HG03457 (cell line): ENCODE data around the gene SPTBN4.
A peak's percentile ranks its signal among the peaks of the same experiment; 100 is the strongest.
"Not testable (repeated sequence)": the region's sequence is repeated elsewhere in the genome, so short reads cannot be mapped to it uniquely, and the experiment has no call there.

Source experiments
- ATAC-seq: cut with Tn5 transposase; IDR thresholded peaks from one replicate; pipeline ENCODE4 v1.9.1; 2021; ENCODE audit warnings: moderate number of reproducible peaks; ENCODE audit not compliant: unreplicated experiment

SPTBN4 gene

DNA sequence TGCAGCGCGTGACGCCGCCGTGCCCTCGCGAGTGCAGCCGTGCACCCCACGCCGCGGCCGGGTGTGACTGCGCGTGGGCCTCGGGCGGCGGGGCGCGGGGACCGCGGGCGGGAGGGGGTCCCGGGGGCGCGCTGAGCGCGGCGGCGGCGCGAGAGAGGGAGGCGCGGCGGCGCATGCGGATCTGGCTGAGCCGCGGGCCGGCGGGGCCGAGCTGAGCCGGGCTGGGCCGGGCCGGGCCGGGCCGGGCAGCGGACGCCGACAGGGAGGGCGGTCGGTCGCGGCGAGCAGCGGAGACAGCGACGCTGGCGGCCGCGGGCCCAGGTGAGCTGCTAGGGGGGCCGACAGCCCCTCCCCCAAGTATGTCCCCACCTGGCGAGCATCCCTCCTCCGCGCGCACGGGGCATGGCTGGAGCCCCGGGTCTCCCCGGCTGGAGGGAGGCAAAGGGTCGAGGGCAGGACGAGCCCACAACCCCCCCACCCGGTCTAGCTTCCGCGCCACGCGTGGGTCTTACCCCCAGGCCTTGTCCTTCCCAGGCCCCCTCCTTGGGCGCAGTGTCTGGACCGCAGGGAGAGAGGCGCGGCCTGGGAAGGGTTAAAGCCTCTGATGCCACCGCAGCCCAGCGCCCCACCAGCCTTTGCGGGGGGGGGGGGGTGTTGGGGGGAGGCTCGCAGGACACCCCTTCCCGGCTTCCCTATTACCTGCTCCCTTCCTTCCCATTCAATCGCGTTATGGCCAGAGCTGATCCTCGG lies at the start of gene SPTBN4:
SPTBN4 (plus strand) TSS at position 17 of the 750 bp plus-strand sequence. CDS start 5,621 bp downstream, outside the sequence.
- no peak for ATAC-seq

- no peak for ATAC-seq
Measured at GRCh38 chr19:40417643-40417981, 49.2 kb upstream of the SPTBN4 start.

DNA sequence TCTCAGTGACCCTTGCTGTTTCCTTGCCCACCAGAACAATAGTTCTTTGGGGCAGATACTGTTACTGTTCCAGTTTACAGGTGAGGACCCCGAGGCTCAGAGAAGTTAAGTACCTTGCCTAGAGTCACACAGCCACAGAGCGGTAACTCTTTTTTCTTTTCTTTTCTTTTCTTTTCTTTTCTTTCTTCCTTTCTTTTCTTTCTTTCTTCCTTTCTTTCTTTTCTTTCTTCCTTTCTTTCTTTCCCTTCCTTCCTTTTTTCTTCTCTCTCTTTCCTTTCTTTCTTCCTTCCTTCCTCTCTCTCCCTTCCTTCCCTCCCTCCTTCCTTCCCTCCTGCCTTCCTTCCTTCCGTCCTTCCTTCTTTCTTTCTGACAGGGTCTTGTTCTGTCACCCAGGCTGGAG lies 48.8 kb upstream of the SPTBN4 start:
- no peak for ATAC-seq

DNA sequence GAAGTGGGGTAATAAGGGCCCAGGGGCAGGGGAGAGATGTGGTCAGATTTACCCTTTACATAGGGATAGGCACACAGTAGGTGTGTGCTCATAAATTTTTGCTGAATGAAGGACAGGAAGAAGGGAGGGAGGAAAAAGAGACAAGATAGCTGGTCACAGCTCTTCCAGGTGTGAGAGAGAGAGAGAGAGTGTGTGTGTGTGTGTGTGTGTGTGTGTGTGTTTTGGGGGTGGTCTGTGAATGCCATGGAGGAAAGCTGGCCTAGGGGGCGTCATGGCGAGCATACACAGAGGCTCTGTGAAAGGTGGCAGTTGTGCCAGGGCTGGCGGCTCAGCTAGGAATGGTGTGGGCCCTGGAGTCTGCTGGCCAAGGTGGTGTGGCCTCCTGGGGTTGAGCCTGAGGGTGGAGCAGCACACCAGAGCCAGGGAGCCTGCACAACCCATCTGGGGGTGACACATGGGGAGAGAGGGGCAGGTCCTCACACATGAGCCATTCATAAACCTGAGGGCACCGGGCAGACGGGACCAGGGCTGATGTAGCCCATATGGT lies 47.7 kb upstream of the SPTBN4 start:
- no peak for ATAC-seq

- no peak for ATAC-seq
Measured at GRCh38 chr19:40419780-40420179, 47.0 kb upstream of the SPTBN4 start.

GRCh38 chr19:40420451-40420765 lies 46.4 kb upstream of the SPTBN4 start:
- ATAC-seq: no peak

DNA sequence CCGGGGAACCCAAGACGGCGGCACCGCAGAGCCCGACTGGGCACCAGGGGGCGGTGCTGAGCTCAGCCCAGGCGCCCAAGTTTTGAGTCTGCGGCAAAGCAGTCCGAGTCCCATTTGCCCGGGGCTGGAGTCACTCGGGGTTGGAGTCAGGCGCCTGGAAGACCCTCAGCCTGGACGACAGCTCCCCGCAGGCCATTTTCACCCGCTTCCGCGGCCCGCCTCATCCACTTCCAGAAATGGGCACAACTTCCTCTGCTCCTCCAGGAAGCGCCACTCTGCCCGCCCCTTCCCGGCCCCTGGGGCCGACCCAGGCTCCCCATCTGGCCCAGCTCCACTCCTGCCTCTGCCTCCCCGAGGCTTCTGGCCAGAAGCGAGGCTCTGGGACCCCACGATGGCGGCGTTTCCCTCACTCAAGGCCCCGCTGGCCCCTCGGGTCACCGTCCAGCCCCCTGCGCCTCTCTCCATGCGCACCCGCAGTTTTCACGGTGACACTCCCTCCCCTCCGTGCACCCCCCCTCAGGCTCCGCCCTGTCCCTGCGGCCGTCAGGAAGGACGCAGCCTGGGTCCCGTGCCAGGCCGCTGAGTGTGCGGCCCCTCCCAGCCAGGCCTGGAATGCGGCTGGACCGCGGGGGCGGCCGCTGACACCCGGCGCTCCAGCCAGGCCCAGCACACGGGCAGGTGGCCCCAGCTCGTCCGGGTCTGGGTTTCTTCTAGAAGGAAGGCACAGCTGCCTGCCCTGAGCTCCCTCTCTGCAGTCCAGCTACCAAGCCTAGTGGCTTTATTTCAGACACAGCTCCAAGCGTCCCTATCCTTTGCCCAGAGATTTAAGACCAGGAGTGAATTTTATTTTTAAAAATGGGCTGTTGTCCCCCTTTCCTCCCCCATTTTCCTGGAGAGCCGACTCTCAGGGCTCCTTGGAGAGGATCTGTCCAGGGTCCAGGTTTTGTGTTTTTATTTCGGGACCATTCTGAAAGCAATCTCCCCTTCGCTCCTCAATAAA lies 45.7 kb upstream of the SPTBN4 start:
- ATAC-seq: no peak

- no peak for ATAC-seq
Measured at GRCh38 chr19:40421993-40422747, 44.6 kb upstream of the SPTBN4 start.

GRCh38 chr19:40422748-40423566 lies 43.8 kb upstream of the SPTBN4 start:
- ATAC-seq: no peak

DNA sequence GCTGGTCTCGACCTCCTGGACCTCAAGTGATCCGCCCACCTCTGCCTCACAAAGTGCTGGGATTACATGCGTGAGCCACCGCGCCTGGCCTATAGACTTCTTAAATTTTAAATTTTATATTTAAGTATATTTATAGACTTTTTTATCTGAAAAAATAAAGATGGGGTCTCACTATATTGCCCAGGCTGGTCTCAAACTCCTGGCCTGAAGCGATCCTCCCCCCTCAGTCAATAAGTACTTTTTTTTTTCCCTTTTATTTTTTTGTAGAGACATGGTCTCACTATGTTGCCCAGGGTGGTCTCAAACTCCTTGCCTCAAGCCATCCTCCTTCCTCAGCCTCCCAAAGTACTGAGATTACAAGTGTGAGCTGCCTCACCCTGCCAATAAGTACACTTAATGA lies 42.9 kb upstream of the SPTBN4 start:
- ATAC-seq: no peak

DNA sequence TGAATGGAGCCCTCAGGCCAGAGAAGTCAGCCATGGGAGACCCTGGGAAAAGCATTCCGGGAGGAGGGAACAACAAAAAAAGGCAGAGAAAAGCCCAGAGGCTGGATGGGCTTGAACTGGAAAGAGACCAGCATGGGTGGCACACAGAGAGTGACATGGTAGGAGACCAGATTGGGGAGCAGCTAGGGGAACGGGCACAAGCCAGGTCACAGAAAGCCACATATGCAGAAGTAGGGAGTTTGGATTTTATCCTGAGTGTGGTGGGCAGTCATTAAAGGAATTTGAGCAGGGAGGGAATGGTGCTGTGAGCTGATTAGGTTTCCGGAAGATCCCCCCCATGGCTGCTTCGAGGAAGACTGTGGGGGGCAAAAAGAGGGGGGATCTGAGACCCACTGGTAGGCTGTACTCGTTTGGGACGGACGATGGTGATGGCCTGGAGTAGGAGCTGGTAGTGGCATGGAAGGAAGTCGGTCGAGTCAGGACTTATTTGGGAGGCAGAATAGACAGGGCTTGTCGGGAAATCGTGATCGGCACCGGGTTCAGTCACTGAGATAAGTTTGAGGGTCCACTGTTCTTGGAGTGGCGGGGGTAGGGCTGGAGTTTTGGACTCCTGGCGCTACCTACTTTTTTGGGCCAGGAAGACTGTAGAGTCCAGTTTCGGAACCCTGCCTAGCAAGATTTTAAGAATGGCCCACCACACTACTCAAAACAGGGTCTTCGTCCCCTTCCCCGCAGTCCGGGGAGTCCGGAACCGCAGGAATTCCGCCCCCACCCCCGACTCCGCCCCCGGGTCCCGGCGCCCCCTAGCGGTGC lies 42.0 kb upstream of the SPTBN4 start:
- peak; percentile 10 for ATAC-seq

DNA sequence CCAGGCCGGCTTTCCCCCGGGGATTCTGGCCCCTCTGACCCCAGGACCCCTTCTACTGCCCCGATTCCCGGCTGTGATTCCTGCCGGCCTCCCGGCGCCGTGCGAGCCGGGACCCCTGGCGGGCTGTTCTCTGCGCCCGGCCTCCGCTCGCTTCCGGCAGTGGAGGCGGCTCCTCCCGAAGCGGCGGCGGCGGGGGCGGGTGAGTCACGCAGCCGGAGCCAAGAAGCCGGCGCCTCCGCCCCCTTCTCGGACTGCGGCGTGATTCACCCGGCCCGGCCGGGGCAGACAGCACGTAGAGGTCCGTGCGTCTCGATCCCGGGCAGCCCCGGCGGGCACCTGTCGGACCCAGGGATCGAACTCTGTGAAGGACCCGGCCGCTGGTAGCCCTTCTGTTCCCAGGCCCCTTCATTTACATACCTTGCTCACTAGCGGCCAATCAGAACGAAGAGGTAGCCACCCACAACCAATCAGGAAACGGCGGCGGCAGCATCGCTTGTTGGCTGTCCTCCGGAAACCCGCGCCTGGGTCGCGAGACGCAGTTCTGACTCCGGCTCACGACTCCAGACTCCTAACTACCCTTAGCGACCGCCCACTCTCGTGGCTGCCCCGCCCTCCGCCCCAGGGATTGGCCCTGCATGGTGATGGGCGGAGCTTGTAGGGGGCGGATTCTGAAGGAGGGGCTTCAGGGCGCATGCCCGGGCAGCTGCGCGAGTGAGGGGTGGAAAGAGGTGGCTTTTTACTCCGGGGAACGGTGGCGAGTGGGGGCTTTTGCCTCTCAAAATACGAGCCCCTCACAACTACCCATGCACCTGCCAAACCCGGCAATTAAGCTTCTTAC lies 41.1 kb upstream of the SPTBN4 start, which contains the start of gene SERTAD1:
SERTAD1 (minus strand) TSS at position 543 of the 838 bp plus-strand sequence. CDS start 2,446 bp downstream, outside the sequence.
- peak; percentile 65 for ATAC-seq

GRCh38 chr19:40428197-40428596 lies 38.6 kb upstream of the SPTBN4 start:
- ATAC-seq: not testable (repeated sequence)

DNA sequence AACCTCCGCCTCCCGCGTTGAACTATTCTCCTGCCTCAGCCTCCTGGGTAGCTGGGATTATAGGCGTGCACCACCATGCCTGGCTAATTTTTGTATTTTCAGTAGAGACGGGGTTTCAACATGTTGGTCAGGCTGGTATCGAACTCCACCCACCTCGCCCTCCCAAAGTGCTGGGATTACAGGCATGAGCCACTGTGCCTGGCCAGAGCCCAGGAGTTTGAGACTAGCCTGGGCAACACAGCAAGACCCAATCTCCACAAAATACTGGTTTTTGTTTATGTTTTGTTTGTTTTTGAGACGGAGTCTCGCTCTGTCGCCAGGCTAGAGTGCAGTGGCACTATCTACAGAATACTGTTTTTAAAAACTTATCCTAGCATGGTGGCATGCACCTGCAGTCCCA lies 36.6 kb upstream of the SPTBN4 start:
- ATAC-seq: not testable (repeated sequence)

DNA sequence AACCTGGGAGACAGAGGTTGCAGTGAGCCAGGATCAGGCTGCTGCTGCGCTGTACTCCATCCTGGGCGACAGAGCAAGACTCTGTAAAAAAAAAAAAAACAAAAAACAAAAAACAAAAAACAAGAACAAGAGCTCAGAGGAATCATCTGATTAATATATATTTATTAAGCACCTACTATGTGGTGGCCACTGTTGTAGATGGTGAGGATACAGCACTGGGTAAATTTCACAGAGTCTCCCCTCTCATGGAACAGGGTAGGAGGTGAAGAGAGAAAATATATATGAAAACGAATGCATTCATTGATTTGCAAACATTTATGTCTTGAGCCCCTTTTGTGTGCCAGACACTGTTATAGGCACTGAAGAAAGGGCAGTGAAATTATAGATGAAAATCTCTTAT lies 35.1 kb upstream of the SPTBN4 start:
- ATAC-seq: no peak

DNA sequence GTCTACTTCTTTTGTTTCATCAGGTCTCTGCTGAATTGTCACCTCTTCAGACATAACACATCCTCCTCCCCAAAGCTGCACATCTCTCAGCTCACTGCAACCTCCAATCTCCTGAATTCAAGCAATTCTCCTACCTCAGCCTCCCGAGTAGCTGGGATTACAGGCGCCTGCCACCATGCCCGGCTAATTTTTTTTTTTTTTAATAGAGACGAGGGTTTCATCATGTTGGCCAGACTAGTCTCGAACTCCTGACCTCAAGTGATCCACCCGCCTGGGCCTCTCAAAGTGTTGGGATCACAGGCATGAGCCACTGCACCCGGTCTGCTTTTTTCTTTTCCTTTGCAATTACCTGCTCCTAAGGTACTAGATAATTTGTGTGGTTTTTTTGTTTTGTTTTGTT lies 34.0 kb upstream of the SPTBN4 start:
- not testable (repeated sequence) for ATAC-seq

- ATAC-seq: no peak
Measured at GRCh38 chr19:40433391-40434216, 33.2 kb upstream of the SPTBN4 start.
